GM18511 (cell line): ENCODE results near the gene EEFSEC.

ENCODE experiments used
- ATAC-seq: cut with Tn5 transposase; IDR thresholded peaks from one replicate; pipeline ENCODE4 v1.9.1; 2021; ENCODE audit warnings: mild to moderate bottlenecking, moderate library complexity; ENCODE audit not compliant: unreplicated experiment

EEFSEC gene

GRCh38 chr3:128362026-128362965 lies 209.0 kb downstream of the EEFSEC start:
- ATAC-seq, result no peak

- ATAC-seq, result no peak
Observed at GRCh38 chr3:128364291-128364690, 211.0 kb downstream of the EEFSEC start.

GRCh38 chr3:128364808-128365360 lies 211.6 kb downstream of the EEFSEC start:
- ATAC-seq, result no peak

GRCh38 chr3:128366136-128366535 lies 212.9 kb downstream of the EEFSEC start:
- no peak for ATAC-seq

GRCh38 chr3:128366652-128367051 lies 213.4 kb downstream of the EEFSEC start:
- ATAC-seq, result no peak

GRCh38 chr3:128367221-128367620 lies 213.9 kb downstream of the EEFSEC start:
- ATAC-seq, result no peak

- no peak for ATAC-seq
Observed at GRCh38 chr3:128367761-128368160, 214.5 kb downstream of the EEFSEC start.

GRCh38 chr3:128368626-128369025 lies 215.3 kb downstream of the EEFSEC start:
- ATAC-seq, result no peak

- no peak for ATAC-seq
Observed at GRCh38 chr3:128369121-128369703, 215.9 kb downstream of the EEFSEC start.

GRCh38 chr3:128369881-128370642 lies 216.8 kb downstream of the EEFSEC start:
- ATAC-seq, result peak; percentile 66

DNA sequence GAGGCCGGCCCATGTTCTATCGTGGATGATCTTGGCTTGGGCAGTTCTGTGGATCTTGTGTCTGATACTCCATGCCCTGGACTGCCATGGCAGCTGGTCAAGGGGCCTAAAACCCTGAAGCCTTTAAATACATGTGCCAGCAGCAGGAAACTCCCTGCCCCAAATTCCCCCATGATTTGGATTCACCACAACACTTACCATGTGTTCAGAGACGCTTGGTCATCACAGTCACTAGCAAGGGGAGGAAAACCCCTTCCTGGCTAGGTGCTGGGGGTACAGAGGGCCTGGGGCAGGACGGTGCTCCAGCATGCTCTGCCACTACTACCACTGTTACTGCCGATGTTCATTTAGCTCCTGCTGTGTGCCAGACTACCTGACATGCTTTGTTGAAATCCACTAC lies 219.0 kb downstream of the EEFSEC start:
- no peak for ATAC-seq

DNA sequence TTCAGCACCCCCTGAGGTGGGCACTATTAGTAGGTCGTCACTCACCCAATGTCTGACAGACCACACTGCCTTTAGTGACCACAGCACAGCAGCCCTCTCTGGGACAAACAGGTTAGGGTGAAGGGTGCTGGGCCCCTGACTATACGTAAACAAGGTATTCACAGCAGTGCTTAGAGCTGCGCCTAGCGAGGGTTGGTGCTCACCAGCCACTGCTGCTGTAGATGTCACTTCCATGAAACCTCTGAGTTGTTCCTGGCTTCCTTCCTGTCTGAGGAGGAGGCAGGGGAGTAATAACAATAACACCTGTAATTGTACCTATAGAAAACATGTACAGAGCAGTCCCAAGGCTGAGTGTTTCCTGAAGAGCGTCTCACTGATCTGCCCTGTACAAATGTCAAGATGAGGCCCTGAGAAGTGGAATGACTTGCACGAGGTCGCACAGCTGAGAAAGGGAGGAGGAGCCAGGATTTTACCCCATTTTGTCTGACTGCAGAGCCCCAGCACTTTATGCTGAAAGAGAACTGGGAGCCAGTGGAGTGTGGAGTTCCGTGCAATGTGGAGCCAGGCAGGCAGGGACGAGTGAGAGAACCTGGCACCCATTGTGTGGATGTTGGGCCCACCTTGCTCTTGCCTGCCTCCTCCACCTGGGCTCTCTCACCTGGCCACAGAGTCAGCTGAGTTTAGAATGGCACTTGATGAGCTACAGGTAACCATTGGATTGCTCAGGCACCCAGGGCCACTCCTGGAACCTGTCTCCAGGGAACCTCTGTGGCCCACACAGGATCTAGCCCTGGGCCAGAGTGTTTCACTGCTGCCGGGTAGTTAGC lies 219.6 kb downstream of the EEFSEC start:
- ATAC-seq, result no peak

GRCh38 chr3:128374746-128375445 lies 221.6 kb downstream of the EEFSEC start:
- ATAC-seq, result no peak

DNA sequence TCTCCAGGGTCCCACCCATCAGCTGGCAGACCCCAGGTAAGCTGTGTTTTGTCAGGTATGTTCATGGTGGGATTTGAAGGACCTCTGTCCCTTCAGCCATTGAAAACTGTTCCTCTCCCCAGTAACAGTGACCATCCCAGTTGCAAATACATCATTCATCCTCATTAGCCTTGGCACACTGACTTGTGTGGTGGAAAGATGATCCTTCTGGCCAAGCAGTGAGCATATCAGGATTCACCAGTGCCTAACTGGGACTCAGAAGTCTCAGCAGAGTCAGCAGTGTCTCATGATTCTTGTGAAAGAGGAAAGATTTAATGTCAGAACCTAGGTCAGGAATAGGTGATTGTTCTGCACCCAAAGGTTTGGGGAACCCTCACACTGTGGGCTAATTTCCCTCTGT lies 223.2 kb downstream of the EEFSEC start:
- no peak for ATAC-seq

DNA sequence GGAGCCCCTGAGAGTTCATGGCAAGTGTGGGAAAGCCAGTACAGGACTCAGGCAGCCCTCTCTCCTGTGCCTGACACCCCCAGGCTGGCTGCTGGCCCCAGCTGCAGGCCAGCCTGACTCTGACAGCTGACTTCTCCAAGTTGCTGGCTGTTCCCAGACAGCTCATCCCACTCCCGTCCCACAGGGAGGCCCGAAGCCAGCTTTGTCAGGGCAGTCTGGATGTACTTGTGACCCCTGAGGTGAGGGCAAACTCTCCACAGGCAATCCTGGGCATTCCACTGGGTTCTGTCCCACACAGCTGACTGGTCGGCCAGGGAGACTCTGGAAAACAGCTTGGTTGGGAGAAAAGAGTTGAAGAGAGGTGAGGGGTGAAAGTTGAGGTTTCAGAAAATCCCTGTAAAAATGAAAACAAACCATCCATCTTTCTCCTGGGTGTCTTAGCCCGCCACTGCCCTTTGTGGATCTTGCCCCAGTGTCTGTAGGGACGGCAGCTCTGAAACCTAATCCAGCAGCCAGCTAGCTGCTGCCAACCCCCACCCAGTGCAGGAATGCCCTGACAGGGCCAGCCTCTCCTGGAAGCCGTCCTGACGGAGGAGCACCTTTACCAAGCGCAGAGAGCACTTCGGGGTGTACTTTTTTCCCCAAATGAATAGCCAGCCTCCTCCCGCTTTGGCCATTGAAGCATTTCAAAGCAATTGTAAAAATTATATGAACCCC lies 225.5 kb downstream of the EEFSEC start:
- no peak for ATAC-seq

DNA sequence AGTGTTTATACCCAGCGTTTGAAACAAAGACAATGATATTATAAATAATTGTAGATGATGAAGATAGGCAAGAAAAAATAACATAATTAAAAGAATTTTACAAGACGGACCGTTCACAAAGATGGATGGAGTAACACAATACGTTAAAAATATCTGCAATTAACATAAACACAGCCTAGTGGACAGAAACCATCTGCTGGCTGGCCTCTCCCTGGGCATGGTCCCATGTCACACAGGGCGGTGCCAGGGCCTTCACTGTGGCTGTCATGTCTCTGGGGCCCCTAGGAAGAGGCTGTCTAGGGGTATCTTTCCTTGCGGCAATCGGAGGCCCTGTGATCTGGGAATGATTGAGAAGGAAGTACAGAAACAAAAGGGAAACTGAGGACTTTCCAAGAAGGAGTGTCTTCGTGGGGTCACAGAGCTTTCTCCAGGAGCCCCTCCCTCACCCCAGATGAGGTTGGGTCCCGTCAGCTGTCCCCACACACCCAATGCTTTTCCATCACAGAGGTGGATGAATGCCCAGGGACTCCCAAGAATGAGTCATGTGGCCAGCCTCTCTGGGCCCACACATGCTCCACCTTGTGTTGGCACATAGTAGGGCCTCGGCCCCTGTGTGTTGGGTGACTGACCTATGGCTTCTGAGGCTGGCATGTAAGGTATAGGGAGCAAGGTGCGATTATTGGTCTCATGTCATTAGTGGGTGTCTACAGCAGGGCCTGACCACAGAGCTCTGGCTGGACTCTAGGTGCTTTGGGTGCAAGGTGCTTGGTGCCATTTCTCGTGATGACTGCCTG lies 226.3 kb downstream of the EEFSEC start:
- no peak for ATAC-seq

DNA sequence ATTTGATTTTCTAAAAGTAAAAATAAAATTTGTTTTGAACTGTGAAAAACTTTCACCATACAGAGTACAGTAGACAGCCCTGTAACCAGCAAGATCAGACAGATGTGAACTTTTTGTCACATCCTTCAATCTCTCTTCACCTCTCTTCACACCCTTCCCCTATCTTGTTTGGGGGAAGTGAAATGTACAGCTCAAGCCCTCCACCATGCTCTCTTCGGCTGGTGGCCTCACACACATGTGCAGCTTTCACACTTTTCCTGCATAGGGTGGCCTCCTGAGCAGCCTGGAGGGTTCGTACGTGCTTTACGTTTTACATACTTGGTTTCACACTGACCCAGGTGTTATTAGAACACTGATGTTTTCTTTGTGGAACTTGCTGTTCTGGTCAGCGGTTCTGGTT lies 227.0 kb downstream of the EEFSEC start:
- no peak for ATAC-seq

DNA sequence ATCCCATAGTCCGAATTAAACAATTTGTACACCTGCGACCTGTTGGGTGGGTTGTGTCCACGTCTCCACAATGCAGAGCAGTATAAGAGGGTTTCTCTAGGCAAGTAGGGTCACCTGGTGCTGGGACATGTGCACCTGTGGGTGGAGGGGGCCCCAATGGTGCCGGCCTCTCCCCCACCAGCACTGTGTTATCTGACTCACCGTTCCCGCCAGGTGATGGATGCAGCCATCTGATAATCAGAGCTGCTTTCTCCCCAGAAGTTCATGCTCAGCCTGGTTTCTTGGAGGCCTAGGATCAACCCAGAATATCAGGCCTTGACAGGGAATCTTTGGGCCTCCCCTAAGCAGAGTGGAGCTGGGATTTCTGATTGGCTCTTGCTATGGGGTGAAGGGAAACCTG lies 227.4 kb downstream of the EEFSEC start:
- ATAC-seq, result no peak
